GM10266 (cell line): ENCODE measurements around the gene SGPL1.
"Not testable (repeated sequence)": the region's sequence is repeated elsewhere in the genome, so short reads cannot be mapped to it uniquely, and the experiment has no call there.

Source experiments
- DNase-seq: peaks from one replicate; pipeline ENCODE4 v3.0.0; 2012; ENCODE audit errors: extremely low spot score
- TF ChIP-seq, protein P1 (sequence below): IDR thresholded peaks from 2 replicates; pipeline ENCODE4 v1.5.1; 2012; ENCODE audit warnings: mild to moderate bottlenecking, low read depth; ENCODE audit not compliant: control insufficient read depth, insufficient read depth; ENCODE audit errors: missing control alignments

SGPL1 gene

DNA sequence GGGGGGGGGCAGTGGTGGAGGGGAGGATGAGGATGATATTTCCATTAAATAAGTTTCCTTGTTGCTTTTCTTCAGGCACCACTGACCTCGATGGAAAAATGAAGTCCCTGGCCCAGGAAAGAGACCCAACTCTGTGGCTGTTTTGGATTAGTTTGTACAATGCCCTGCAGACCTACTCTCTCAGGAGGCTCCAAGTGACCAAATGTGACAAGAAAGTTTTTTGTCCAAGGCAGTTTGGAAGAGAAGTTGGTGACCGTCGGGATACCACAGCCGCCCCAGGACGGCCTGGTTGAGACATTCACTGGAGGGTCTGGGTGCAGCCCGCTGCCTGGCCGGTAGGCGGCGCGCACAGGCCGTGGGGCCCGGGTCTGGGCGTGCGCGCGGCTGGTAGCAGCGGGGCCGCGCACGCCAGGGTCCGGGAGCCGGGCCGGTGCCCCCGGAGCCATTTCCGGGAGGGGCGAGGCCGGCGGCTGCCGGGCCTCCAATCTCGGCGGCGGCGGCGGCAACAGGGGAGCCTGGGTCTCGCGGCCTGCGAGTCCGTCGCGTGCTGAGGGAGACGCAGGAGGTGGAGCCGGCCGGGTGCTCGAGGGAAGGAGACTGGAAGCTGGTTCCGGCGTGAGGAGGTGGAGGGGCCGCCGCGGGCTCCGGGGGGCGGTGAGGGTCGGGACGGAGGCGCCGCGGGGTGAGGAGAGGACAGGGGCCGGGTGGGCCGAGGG is at the start of gene SGPL1:
Gene SGPL1, plus strand, starts transcription at position 445 of the 716 bp plus-strand sequence. CDS start 906 bp downstream, outside the sequence.
- TF ChIP-seq, protein P1, sequence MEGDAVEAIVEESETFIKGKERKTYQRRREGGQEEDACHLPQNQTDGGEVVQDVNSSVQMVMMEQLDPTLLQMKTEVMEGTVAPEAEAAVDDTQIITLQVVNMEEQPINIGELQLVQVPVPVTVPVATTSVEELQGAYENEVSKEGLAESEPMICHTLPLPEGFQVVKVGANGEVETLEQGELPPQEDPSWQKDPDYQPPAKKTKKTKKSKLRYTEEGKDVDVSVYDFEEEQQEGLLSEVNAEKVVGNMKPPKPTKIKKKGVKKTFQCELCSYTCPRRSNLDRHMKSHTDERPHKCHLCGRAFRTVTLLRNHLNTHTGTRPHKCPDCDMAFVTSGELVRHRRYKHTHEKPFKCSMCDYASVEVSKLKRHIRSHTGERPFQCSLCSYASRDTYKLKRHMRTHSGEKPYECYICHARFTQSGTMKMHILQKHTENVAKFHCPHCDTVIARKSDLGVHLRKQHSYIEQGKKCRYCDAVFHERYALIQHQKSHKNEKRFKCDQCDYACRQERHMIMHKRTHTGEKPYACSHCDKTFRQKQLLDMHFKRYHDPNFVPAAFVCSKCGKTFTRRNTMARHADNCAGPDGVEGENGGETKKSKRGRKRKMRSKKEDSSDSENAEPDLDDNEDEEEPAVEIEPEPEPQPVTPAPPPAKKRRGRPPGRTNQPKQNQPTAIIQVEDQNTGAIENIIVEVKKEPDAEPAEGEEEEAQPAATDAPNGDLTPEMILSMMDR: peak; percentile 99
- peak; percentile 98 for DNase-seq

GRCh38 chr10:70768026-70768685 is 47.6 kb upstream of the SGPL1 start:
- DNase-seq: not testable (repeated sequence)

DNA sequence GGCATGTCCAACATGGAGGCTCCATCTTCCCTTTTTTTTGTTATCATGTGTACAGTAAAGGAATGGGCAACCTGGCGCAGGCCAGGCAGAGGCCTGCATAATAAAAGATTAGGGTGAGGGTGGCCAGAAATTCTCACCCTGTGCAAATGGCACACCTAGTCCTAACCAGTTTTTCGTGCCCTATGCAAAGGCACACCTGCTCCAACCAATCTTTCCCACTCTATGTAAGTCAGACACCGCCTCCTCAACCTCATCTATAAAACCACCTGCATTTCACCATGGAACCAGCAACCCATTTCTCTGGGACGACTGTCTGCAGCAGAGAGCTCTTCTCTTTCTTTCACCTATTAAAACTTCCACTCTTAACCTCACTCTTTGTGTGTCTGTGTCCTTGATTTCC is 46.6 kb upstream of the SGPL1 start:
- TF ChIP-seq, protein P1: no peak
- no peak for DNase-seq

DNA sequence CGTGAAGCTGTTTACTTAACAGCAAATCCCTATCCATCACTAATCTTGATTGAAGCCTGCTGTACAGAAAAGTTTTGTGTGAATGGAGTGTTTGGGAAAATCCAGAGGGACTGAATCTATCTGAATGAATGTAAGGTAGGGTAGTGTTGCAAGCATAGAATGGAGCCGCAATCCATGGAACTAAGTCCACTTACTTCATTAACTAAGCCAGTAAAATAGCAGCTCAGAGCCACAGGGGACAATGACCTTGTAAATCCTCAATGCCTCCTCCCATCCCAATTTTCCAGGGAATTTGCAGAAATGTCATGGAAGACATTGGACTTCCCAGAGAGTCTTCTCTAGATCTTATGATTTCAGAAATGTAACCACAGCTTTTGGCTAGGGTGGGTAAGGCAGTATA is 45.7 kb upstream of the SGPL1 start:
- DNase-seq: no peak
- TF ChIP-seq, protein P1: no peak

DNA sequence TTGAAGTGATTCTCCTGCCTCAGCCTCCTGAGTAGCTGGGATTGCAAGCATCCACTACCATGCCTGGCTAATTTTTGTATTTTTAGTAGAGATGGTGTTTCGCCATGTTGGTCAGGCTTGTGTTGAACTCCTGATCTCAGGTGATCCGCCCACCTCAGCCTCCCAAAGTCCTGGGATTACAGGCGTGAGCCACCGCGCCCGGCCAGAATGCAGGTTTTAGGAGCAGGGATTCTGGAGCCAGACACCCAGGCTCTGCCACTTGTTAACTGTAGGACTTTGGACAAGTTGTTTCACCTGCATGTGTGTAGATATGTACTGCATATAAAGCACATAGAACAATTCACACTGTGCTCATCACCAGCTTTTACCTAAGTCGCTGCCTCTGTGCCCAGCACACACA is 45.2 kb upstream of the SGPL1 start:
- DNase-seq: not testable (repeated sequence)

DNA sequence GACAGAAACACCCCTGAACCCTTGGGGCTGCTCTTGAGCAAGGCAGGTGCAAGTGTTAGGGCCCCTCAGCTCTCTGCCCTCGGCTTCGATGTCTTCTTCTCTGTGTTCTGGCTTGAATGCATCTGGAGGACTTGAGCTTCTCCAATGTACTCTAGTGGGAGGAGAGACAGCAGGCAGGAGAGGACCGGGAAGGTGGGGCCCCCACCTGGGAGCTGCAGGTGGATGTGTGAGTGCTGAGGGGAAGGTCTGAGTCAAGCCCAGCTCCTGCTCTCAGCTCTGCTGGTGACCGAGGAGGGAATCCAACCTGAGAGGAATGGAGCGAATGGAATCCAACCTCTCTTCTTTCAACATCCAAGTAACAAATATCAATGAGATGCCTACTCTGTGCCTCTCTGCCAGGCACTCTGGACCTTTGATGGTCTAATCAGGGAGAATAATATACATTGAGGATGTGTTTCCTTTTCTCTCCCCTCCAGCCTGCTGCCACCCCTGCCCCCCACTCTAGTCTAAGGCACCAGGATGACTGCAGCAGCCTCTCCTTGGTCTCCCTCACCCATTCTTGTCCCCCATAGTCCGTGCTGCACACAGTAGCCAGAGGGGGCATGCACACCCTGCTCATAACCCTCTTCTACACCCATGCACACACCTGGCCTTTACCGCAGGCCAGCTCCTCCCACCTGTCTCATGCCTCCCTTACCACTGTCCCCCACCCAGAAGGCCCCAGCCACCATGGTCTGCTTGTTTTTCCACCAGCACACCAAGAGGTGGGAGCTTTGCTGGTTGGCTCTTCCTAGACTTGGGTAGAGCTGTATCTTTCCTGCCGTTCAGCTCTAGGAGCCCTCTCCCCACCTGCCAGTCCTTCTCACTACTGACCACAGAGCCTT is 44.2 kb upstream of the SGPL1 start:
- DNase-seq: no peak
- TF ChIP-seq, protein P1: no peak

DNA sequence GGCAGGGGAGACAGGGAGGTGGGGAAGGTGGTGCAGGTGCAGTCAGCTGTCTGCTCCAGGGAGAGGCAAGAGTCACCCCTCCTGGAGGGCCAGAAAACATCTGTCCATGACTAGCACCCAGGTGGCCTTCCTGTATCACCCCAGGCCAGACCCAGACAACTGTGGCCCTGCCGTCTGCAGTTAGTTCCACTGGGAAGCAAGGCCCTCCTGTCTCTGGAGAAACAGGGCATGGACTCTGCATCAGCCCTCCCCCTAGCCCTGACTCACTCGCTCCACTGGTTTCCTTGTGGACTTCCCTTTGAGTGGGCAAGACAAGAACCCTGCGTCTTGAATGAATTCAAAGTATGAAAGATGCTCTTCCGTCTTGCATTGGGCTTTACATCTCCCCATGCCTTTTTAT is 43.1 kb upstream of the SGPL1 start:
- DNase-seq: no peak
- TF ChIP-seq, protein P1: no peak

GRCh38 chr10:70773461-70773860 is 42.3 kb upstream of the SGPL1 start:
- TF ChIP-seq, protein P1: no peak
- no peak for DNase-seq
